Measurements from ENCODE around the gene DDIAS.
"Not testable (repeated sequence)": the region's sequence is repeated elsewhere in the genome, so short reads cannot be mapped to it uniquely, and the experiment has no call there.

Gene DDIAS

DNA sequence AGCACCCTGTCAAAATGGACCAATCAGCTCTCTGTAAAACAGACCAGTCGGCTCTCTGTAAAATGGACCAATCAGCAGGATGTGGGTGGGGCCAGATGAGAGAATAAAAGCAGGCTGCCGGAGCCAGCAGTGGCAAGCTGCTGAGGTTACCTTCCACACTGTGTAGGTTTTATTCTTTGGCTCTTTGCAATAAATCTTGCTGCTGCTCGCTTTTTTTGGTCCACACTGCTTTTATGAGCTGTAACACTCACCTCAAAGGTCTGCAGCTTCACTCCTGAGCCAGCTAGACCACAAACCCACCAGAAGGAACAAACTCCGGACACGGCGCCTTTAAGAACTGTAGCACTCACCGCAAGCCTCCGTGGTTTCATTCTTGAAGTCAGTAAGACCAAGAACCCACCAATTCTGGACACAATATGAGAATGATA lies 70.0 kb downstream of the DDIAS start:
- not testable (repeated sequence) for H2AK5ac ChIP-seq (ENCODE audit: low read length, severe bottlenecking); DNase-seq; H3K4me2 ChIP-seq (ENCODE audit: low read length, poor library complexity, severe bottlenecking); H3K4me3 ChIP-seq (ENCODE audit: insufficient read depth in 1 of 2, low read depth in 1 of 2, low read length in 2 of 2); H3K23ac ChIP-seq (ENCODE audit: low read length in 2 of 2); H3K18ac ChIP-seq (ENCODE audit: low read depth in 1 of 2, low read length in 2 of 2); H2AFZ ChIP-seq (ENCODE audit: low read depth, low read length); H3K4me1 ChIP-seq (ENCODE audit: control insufficient read depth, insufficient read depth, low read depth, low read length); H3K27ac ChIP-seq (ENCODE audit: low read length, poor library complexity, severe bottlenecking); H3K9me3 ChIP-seq (ENCODE audit: control insufficient read depth, low read length); H3K79me1 ChIP-seq (replicated peaks; ENCODE audit: low read length, poor library complexity, severe bottlenecking); H4K8ac ChIP-seq (ENCODE audit: low read length); H4K91ac ChIP-seq (ENCODE audit: low read length); H3K36me3 ChIP-seq (ENCODE audit: control insufficient read depth in 1 of 2, insufficient read depth in 2 of 2, low read depth in 1 of 2, low read length in 2 of 2); H3K27me3 ChIP-seq (ENCODE audit: control insufficient read depth in 1 of 2, insufficient read depth in 1 of 2, low read length in 2 of 2); H2BK5ac ChIP-seq (ENCODE audit: low read depth, low read length, poor library complexity, severe bottlenecking); H3K9ac ChIP-seq (ENCODE audit: low read length); H3K4ac ChIP-seq (ENCODE audit: low read depth in 1 of 2, low read length in 2 of 2); H3K14ac ChIP-seq (ENCODE audit: low read length in 2 of 2); H2BK120ac ChIP-seq (ENCODE audit: low read depth, low read length); H2BK12ac ChIP-seq (ENCODE audit: low read length in 2 of 2); H2BK15ac ChIP-seq (ENCODE audit: low read depth, poor library complexity, severe bottlenecking)
- WGBS = 96% methylated on average over 3 of the region's 8 CpGs

DNA sequence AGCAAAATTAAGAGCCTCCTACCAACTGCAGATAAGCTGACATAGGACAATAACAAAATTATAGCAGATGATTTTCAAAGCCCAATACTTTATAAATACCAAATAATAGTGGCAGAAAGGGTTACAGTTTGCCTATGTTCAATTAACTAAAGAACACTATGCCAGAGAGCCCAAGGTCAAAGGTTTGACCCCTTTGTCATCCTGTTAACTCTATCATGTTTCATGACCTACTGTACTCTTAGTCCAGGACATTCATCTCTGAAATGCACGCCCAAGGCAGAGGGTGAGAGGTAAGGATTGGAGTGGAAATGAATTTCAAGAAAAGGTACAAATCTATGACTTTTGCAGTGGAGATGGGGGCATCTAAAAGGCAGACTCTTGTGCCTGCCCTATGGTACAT lies 70.6 kb downstream of the DDIAS start:
- H3K27me3 ChIP-seq (ENCODE audit: control insufficient read depth in 1 of 2, insufficient read depth in 1 of 2, low read length in 2 of 2) = no peaks in the 10 kb centered on the region
- no peak overlapping the region for H3K9ac ChIP-seq (ENCODE audit: low read length)
- no peak overlapping the region for H3K14ac ChIP-seq (ENCODE audit: low read length in 2 of 2)
- H2BK15ac ChIP-seq (ENCODE audit: low read depth, poor library complexity, severe bottlenecking) = no peak overlapping the region
- no peak overlapping the region for H3K18ac ChIP-seq (ENCODE audit: low read depth in 1 of 2, low read length in 2 of 2)
- H3K23ac ChIP-seq (ENCODE audit: low read length in 2 of 2) = no peak overlapping the region
- 86% methylated on average over 1 of the region's 1 CpG for WGBS
- no peaks in the 10 kb centered on the region for H3K79me1 ChIP-seq (replicated peaks; ENCODE audit: low read length, poor library complexity, severe bottlenecking)
- no peak overlapping the region for H4K8ac ChIP-seq (ENCODE audit: low read length)
- no peak overlapping the region for H2AK5ac ChIP-seq (ENCODE audit: low read length, severe bottlenecking)
- no peak overlapping the region for H3K27ac ChIP-seq (ENCODE audit: low read length, poor library complexity, severe bottlenecking)
- H3K4ac ChIP-seq (ENCODE audit: low read depth in 1 of 2, low read length in 2 of 2) = no peak overlapping the region
- no peak for DNase-seq
- H2BK120ac ChIP-seq (ENCODE audit: low read depth, low read length) = no peak overlapping the region
- no peak overlapping the region for H2AFZ ChIP-seq (ENCODE audit: low read depth, low read length)
- no peak overlapping the region for H4K91ac ChIP-seq (ENCODE audit: low read length)
- no peak overlapping the region for H3K4me3 ChIP-seq (ENCODE audit: insufficient read depth in 1 of 2, low read depth in 1 of 2, low read length in 2 of 2)
- no peak overlapping the region for H2BK12ac ChIP-seq (ENCODE audit: low read length in 2 of 2)
- H3K9me3 ChIP-seq (ENCODE audit: control insufficient read depth, low read length) = no peaks in the 10 kb centered on the region
- H3K36me3 ChIP-seq (ENCODE audit: control insufficient read depth in 1 of 2, insufficient read depth in 2 of 2, low read depth in 1 of 2, low read length in 2 of 2) = no peaks in the 10 kb centered on the region
- peaks cover 2% of the 10 kb centered on the region for H3K4me1 ChIP-seq (ENCODE audit: control insufficient read depth, insufficient read depth, low read depth, low read length)
- H3K4me2 ChIP-seq (ENCODE audit: low read length, poor library complexity, severe bottlenecking) = no peak overlapping the region
- no peak overlapping the region for H2BK5ac ChIP-seq (ENCODE audit: low read depth, low read length, poor library complexity, severe bottlenecking)

DNA sequence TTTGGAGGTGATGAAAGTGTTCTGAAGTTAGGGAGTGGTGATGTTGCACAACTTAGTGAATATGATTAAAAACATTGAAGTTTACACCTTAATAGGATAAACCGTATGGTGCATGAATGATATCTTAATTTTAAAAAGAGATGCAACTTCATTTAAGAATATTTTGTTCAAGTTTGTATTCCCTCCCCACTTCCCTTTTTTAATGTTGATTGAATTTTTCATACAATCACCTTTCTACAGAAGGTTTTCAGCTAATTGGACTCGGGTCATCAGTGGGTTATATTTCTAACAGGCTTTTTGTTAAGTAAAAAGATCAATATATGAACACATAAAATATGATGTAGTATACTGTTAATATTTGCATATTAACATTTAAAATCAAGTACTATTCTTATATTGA lies 72.6 kb downstream of the DDIAS start:
- H3K36me3 ChIP-seq (ENCODE audit: control insufficient read depth in 1 of 2, insufficient read depth in 2 of 2, low read depth in 1 of 2, low read length in 2 of 2) = no peaks in the 10 kb centered on the region

DNA sequence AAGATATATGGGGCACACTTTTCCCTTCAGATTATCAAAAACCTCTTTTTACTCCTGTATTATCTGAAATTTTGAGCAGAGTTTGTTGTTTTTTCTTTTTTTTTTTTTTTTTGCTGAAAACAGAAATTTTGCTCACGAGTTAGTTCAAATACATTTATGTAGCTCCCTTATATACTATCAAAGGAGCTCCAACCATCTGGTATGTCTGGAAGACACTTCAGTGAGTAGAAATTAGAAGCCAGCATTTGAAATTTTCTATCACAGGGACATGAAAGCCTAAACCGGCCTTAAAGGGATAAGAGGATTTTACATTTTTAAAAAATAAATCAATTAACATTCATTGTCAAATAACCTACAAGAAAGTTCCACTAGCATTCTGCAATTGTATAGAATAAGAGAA lies 73.3 kb downstream of the DDIAS start:
- Histone ChIP-seq H4K91ac (ENCODE audit: low read length) (no peak overlapping the region), H3K27ac (ENCODE audit: low read length, poor library complexity, severe bottlenecking) (no peak overlapping the region), H3K79me1 (replicated peaks; ENCODE audit: low read length, poor library complexity, severe bottlenecking) (no peaks in the 10 kb centered on the region), H3K4ac (ENCODE audit: low read depth in 1 of 2, low read length in 2 of 2) (no peak overlapping the region), H3K4me1 (ENCODE audit: control insufficient read depth, insufficient read depth, low read depth, low read length) (peaks cover 2% of the 10 kb centered on the region), H3K14ac (ENCODE audit: low read length in 2 of 2) (no peak overlapping the region), H2BK120ac (ENCODE audit: low read depth, low read length) (no peak overlapping the region), H3K36me3 (ENCODE audit: control insufficient read depth in 1 of 2, insufficient read depth in 2 of 2, low read depth in 1 of 2, low read length in 2 of 2) (no peaks in the 10 kb centered on the region), H2AK5ac (ENCODE audit: low read length, severe bottlenecking) (no peak overlapping the region), H3K9ac (ENCODE audit: low read length) (no peak overlapping the region), H2AFZ (ENCODE audit: low read depth, low read length) (no peak overlapping the region), H3K4me3 (ENCODE audit: insufficient read depth in 1 of 2, low read depth in 1 of 2, low read length in 2 of 2) (no peak overlapping the region), H3K18ac (ENCODE audit: low read depth in 1 of 2, low read length in 2 of 2) (no peak overlapping the region), H3K9me3 (ENCODE audit: control insufficient read depth, low read length) (no peaks in the 10 kb centered on the region), H4K8ac (ENCODE audit: low read length) (no peak overlapping the region), H3K27me3 (ENCODE audit: control insufficient read depth in 1 of 2, insufficient read depth in 1 of 2, low read length in 2 of 2) (no peaks in the 10 kb centered on the region), H2BK12ac (ENCODE audit: low read length in 2 of 2) (no peak overlapping the region), H2BK5ac (ENCODE audit: low read depth, low read length, poor library complexity, severe bottlenecking) (no peak overlapping the region), H3K23ac (ENCODE audit: low read length in 2 of 2) (no peak overlapping the region), H3K4me2 (ENCODE audit: low read length, poor library complexity, severe bottlenecking) (no peak overlapping the region), H2BK15ac (ENCODE audit: low read depth, poor library complexity, severe bottlenecking) (no peak overlapping the region)
- DNase-seq = no peak
- WGBS = no CpG with 5 or more reads among the region's 2 CpGs

More for the DNA sequence above, 72.6 kb downstream of the DDIAS start:
- Histone ChIP-seq H2AK5ac (ENCODE audit: low read length, severe bottlenecking) (no peak overlapping the region), H3K4me3 (ENCODE audit: insufficient read depth in 1 of 2, low read depth in 1 of 2, low read length in 2 of 2) (no peak overlapping the region), H3K9ac (ENCODE audit: low read length) (no peak overlapping the region), H3K4me2 (ENCODE audit: low read length, poor library complexity, severe bottlenecking) (no peak overlapping the region), H3K4ac (ENCODE audit: low read depth in 1 of 2, low read length in 2 of 2) (no peak overlapping the region), H2AFZ (ENCODE audit: low read depth, low read length) (no peak overlapping the region), H3K4me1 (ENCODE audit: control insufficient read depth, insufficient read depth, low read depth, low read length) (peaks cover 2% of the 10 kb centered on the region), H2BK120ac (ENCODE audit: low read depth, low read length) (no peak overlapping the region), H4K91ac (ENCODE audit: low read length) (no peak overlapping the region), H3K18ac (ENCODE audit: low read depth in 1 of 2, low read length in 2 of 2) (no peak overlapping the region), H3K27me3 (ENCODE audit: control insufficient read depth in 1 of 2, insufficient read depth in 1 of 2, low read length in 2 of 2) (no peaks in the 10 kb centered on the region), H3K23ac (ENCODE audit: low read length in 2 of 2) (no peak overlapping the region), H3K79me1 (replicated peaks; ENCODE audit: low read length, poor library complexity, severe bottlenecking) (no peaks in the 10 kb centered on the region), H2BK15ac (ENCODE audit: low read depth, poor library complexity, severe bottlenecking) (no peak overlapping the region), H2BK12ac (ENCODE audit: low read length in 2 of 2) (no peak overlapping the region), H4K8ac (ENCODE audit: low read length) (no peak overlapping the region), H3K9me3 (ENCODE audit: control insufficient read depth, low read length) (no peaks in the 10 kb centered on the region), H3K27ac (ENCODE audit: low read length, poor library complexity, severe bottlenecking) (no peak overlapping the region), H3K14ac (ENCODE audit: low read length in 2 of 2) (no peak overlapping the region), H2BK5ac (ENCODE audit: low read depth, low read length, poor library complexity, severe bottlenecking) (no peak overlapping the region)
- no CpG with 5 or more reads among the region's 2 CpGs for WGBS
- no peak for DNase-seq

Measured in mesenchymal stem cell (in vitro differentiated cells and primary cell).